GM12875 (cell line): ENCODE measurements around the gene AHDC1.

ENCODE experiments used
- H3K4me3 ChIP-seq: one replicate; pipeline ENCODE4 v1.5.1; 2011; ENCODE audit warnings: low read depth, low read length, control low read depth
- TF ChIP-seq, protein P1 (sequence below): IDR thresholded peaks from 2 replicates; pipeline ENCODE4 v1.5.1; 2011; ENCODE audit warnings: low read depth, mild to moderate bottlenecking, control low read depth, inconsistent platforms, low read length, moderate library complexity, borderline replicate concordance; ENCODE audit not compliant: insufficient read depth

Gene AHDC1

DNA sequence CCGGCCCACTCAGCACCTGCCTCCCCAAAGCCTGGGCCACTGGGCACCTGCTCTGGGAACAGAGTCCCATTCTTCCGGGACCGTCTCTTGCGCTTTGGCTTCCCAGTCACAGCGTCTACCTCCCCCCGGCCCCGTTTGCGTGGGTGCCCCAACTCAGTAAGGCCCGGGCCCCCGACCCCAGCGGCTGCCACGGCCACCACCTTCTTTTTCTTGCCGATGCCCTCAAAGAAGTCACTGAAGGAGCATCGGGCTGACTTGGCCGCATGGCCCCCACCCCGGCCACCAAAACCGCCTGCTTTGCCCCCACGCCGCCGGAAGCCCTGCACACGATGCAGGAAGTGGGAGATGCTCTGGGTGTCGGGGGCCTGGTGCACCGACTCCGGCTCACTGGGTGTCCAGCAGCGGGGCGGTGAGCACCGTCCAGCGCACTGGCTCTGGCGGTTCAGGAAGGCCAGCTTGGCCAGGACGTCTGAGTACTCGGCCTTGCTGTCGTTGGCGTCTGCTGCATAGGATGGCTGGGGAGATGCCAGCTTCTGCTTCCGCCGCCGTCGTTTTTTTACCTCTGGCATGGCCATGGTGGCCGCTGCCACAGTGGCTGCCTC is 54.0 kb downstream of the AHDC1 start:
- TF ChIP-seq, protein P1, sequence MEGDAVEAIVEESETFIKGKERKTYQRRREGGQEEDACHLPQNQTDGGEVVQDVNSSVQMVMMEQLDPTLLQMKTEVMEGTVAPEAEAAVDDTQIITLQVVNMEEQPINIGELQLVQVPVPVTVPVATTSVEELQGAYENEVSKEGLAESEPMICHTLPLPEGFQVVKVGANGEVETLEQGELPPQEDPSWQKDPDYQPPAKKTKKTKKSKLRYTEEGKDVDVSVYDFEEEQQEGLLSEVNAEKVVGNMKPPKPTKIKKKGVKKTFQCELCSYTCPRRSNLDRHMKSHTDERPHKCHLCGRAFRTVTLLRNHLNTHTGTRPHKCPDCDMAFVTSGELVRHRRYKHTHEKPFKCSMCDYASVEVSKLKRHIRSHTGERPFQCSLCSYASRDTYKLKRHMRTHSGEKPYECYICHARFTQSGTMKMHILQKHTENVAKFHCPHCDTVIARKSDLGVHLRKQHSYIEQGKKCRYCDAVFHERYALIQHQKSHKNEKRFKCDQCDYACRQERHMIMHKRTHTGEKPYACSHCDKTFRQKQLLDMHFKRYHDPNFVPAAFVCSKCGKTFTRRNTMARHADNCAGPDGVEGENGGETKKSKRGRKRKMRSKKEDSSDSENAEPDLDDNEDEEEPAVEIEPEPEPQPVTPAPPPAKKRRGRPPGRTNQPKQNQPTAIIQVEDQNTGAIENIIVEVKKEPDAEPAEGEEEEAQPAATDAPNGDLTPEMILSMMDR: no peak
- H3K4me3 ChIP-seq: no peak overlapping the region

DNA sequence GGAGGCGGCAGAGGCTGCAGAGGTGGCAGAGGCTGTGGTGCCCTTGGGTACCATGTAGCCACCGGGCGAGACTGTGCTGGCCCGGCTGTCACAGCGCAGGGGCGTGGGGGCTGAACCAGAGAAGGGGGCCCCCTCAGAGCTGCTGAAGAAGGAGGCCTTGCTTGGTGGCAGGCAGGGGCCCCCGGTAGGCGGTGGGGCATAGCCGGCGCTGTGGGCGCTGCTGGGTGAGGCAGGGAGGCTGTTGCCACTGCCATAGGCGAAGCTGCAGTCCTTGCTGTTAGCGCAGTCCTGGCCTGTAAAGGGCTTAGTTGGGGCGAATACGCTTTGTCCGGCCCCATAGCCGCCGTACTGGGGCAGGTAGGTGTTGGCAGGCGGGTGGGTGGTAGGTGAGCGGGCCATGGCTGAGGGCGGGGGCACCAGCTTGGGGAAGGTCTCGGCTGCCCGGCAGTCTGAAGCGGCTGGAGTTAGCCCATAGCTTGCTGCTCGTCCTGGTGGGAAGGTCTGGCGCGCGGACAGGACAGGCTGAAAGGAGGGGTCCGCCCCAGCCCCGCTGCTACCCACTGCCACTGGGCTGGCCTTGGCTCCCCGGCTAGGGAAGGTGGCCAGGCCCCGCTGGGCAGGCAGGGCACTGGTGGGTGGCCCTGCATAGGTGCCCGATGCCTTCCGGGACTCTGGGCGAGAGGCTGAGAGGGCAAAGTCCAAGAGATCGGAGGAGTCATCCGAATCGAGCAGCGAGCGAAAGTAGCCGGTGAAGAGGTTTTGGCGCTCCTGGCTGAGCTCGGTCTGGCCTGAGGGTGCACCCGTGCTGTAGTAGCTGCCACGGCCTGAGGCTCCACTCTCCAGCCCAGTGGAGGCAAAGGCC is 54.9 kb downstream of the AHDC1 start:
- TF ChIP-seq, protein P1: no peak
- H3K4me3 ChIP-seq: no peak overlapping the region

DNA sequence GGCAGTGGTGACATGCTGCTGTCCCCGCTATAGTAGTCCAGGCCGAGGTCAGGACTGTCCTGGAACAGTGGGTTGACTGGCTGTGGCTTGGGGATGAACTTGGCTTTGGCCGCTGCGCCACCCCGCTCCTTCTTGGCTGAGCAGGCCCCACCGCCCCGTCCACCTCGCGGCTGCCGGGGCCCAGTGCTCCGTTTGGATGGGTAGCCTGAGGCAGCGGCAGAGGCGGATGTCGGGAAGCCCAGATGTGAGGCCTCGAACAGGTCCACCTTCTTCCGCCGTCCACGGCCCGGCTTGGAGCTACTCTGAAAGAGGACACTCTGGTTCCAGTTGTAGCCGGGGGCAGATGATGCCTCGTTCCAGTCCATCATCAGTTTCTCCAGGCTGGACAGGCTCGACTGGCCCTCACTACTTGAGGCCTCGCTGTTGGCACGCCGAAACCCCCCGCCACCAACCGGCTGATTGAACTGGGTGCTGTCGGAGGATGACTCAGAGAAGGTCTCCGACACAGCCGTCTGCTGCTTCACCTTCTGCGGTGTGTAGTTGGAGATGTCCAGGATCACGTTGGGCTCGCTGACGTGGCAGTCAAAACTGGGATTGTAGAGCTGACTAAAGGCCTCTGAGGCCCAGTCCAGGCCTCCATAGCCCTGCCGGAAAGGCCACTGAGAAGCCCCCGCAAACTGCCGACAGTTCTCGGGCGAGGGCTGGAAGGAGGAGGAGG is 55.6 kb downstream of the AHDC1 start:
- TF ChIP-seq, protein P1: no peak
- no peak overlapping the region for H3K4me3 ChIP-seq

DNA sequence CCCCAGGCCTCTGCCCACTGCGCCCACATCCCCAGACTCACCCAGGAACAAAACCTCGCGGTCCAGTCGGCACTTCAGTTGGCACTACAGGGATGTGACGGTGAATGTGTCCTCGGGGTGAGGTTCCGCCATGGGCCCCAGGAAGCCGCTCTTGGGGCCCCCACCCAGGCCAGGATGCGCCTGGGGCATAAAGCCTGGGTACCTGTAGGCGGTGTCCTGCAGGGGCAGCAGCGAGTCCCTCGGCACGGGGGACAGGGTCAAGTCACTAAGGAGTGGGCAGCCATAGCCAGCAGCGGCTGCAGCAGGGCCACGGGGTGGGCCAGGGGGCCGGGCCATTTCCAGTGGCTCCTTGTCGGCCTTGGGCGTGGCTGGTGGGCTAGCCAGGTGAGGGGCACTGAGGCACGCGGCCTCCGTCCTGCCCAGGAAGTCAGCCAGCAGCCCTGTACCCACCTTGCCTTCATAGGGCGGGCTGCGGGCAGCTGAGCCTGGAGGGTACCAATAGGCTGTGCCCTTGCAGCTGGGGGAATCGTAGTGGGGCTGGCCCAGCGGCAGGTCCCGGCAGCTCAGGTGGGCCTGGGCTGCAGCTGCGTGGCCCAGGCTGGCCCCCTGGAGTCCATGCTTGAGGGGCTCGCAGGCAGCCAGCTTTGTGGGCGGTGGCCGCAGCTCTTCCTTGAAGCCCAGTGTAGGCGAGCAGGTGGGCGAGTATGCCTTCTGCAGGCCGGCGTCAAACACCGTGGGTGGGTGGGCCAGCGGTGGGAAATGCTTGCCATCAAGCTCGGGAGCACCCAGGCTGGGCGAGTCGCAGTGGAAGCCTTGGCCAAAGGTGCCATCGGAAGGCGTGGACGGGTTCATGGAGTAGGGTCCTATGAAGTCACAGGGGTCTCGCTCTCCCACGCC is 56.5 kb downstream of the AHDC1 start:
- TF ChIP-seq, protein P1: peak; percentile 25; the same call in 1 of the 2 replicates
- no peak overlapping the region for H3K4me3 ChIP-seq

DNA sequence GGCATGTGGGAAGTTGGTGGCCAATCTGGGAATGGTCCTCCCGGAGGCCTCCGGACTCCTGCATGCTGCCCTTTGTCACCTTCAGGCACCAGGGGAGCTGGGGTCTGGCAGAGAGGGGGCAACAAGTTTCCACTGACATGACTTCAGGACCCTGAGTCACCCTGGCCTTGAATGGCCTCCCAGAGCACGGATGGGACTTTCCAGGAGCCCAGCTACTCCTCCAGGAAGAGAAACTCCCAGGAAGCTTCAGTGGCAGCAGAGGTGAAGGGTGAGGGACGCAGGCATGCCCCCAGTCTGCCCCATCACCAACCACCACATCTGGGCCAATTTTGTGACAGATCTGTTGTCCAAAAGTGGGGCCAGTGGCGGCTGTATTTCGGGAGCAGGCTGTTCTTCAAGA is 58.1 kb downstream of the AHDC1 start:
- no peak overlapping the region for H3K4me3 ChIP-seq
- TF ChIP-seq, protein P1: no peak

DNA sequence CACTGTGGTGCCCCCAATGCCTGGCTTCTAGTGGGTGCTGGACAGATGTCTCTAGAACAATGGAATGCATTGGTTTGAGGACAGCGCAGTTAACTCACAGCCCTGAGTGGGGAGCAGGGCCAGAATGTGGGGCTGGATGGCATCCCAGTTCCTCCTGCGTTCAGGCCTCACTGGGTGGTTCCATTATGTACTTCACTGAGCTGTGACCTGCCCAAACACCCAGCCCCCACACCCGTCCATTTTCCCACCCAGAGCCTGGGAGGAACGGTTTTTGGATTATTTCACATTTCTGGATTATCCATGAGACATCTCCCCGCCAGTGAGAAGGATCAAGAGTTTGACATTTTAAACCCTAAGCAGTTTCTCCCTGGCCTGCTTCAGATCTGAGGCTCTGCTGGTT is 58.7 kb downstream of the AHDC1 start:
- no peak overlapping the region for H3K4me3 ChIP-seq
- TF ChIP-seq, protein P1: no peak
